Measurements from ENCODE around the gene KRT26.

DNA sequence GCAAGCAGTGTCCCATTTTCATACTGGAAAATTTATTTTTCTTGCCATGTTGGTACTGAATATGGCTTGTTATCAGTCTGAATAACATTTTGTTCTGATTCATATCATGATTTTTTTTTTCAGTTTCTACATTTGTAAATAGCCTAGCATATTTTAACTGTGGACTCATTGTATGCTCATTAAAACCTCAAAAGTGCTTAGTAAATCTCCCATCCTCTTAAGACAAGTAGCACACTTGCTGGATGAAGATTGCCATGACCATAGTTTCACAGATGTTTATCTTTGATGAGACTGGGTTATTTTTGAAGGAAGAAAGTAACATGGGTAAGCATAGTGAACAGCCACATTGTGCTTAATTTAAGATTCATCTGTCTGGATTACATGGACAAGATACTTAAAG is 49.5 kb upstream of the KRT26 start:
- TF ChIP-seq POLR2A (IDR thresholded peaks at IDR 0.05) (no peak), CTCF (IDR thresholded peaks at IDR 0.05) (no peak), POLR2AphosphoS5 (IDR thresholded peaks at IDR 0.05) (no peak), EP300 (IDR thresholded peaks at IDR 0.05) (no peak)
